Eye (tissue), 1 donor: ENCODE measurements around the gene PGK1.
"Not testable (repeated sequence)": the region's sequence is repeated elsewhere in the genome, so short reads cannot be mapped to it uniquely, and the experiment has no call there.

Experiments used
- DNase-seq: peaks from one replicate; pipeline ENCODE4 v3.0.0-alpha.2; 2015

The PGK1 gene

DNA sequence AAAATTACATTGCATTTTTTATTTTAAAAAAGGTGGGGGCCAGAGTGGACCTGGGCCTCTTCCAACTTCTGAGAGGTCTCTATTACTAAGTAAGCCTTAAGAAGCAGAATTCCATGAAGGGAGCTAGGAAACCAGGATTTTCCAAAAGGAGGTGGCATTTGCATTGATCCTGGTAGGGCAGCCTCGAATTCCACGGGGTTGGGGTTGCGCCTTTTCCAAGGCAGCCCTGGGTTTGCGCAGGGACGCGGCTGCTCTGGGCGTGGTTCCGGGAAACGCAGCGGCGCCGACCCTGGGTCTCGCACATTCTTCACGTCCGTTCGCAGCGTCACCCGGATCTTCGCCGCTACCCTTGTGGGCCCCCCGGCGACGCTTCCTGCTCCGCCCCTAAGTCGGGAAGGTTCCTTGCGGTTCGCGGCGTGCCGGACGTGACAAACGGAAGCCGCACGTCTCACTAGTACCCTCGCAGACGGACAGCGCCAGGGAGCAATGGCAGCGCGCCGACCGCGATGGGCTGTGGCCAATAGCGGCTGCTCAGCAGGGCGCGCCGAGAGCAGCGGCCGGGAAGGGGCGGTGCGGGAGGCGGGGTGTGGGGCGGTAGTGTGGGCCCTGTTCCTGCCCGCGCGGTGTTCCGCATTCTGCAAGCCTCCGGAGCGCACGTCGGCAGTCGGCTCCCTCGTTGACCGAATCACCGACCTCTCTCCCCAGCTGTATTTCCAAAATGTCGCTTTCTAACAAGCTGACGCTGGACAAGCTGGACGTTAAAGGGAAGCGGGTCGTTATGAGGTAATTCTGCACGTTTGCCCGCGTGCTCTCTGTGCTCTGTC, at the start of gene PGK1:
Gene PGK1 (plus strand): TSS at position 626 of the 824 bp plus-strand sequence. CDS start 93 bp downstream, at position 719.
- peak; percentile 96 for DNase-seq

DNA sequence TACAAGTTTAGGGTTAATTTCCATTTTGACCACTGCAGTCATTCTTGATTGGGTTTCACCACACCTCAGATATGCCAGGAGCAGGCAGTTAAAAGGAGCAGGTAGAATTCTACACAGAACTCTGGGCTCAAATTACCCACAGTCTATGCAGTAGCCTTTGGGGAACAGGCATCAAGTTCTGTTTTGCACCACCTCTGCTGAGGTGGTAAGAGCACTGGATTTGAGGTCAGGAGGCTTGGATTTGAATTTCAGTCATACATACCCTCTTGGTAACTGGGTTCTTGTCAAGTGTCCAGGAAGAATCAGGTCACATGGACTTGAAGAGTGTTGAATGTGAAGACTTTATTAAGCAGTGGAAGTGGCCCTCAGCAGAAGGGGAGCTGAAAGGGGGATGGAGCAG, 40.4 kb upstream of the PGK1 start:
- DNase-seq = no peak

GRCh38 chrX:78064152-78064551, 39.9 kb upstream of the PGK1 start:
- no peak for DNase-seq

DNA sequence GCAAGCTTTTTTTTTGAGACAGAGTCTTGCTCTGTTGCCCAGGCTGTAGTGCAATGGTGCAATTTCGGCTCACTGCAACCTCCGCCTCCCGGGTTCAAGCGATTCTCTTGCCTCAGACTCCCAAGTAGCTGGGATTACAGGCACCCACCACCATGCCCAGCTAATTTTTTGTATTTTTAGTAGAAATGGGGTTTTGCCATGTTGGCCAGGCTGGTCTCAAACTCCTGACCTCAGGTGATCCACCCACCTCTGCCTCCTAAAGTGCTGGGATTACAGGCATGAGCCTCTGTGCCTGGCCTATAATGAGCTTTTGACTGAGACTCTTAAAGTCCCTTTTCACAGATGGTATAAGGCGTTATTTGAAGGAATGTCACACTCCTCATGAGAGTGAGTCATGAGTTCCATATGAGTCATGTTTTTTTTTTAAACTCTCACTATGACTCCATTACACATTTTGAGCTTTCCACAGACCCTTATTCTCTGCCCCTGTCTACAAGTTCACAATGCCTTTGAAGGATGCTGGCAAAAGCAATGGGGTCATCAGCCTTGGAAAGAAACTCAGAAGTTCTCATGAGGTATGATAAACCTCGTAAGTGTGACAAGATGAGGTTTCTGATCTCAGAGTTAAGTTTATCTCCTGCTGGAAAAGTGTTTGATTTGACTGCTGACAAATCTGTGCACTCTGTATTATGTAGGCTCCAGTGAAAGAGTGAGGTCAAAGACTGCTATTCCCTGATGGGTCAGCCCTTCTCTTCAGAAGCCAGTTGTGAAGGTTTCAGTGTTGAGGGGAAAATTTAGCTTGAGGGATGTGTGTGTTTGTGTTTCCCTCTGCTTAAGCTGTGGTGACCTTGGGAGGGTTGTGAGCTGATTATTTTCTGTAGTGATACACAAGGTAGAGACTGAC, 39.1 kb upstream of the PGK1 start:
- DNase-seq = not testable (repeated sequence)

GRCh38 chrX:78066110-78066509, 37.9 kb upstream of the PGK1 start:
- DNase-seq = no peak

DNA sequence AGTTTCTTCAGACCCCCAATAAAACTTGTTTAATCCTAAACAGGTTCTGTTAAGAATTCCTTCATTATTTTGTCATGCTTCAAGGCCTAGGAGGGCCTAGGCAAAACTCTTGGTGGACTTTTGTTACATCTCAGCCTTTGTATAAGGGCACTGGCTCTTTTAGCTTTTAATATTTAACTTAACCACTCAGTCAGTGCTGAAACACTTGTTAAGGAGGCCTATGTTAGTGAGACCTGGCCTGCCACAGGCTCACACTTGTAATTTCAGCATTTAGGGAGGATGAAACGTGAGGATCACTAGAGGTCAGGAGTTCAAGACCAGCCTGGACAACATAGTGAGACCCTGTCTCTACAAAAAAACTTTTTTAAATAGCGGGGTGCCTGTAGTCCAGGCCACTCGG, 32.7 kb upstream of the PGK1 start:
- no peak for DNase-seq

- not testable (repeated sequence) for DNase-seq
Observed at GRCh38 chrX:78073147-78074077, 30.6 kb upstream of the PGK1 start.

GRCh38 chrX:78074088-78074487, 30.0 kb upstream of the PGK1 start:
- no peak for DNase-seq

GRCh38 chrX:78075787-78076389, 28.2 kb upstream of the PGK1 start:
- no peak for DNase-seq

DNA sequence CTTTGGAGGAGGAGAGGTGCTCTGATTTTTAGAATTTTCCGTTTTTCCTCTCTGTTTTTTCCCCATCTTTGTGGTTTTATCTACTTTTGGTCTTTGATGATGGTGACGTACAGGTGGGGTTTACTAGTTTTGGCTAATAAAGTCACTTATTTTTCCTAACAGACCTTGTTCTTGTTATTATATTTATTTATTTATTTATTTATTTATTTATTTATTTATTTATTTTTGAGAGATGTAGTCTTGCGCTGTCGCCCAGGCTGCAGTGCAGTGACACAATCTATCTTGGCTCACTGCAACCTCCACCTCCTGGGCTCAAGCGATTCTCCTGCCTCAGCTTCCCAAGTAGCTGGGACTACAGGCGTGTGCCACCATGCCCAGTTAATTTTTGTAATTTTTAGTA, 22.6 kb upstream of the PGK1 start:
- DNase-seq = not testable (repeated sequence)

DNA sequence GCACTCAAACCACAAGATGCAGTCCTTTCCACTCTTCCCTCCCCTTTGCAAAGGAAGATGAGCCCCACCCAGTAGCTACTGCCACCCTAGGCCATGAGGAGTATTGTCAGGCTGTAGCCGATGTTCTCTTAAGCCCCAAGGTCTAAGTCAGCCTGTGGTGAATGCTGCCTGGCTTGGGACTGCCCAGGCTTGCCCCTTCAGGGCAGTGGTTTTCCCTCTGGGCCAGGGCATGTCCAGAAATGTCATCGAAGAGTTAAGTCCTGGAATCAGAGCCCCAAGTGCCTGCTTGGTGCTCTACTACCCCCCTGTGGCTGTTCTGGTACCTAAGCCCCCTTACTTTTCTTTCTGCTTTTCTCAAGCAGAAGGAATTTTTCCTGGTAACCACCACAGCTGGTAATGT, 11.8 kb upstream of the PGK1 start:
- no peak for DNase-seq

- DNase-seq = no peak
Observed at GRCh38 chrX:78098108-78098507, 5.9 kb upstream of the PGK1 start.

DNA sequence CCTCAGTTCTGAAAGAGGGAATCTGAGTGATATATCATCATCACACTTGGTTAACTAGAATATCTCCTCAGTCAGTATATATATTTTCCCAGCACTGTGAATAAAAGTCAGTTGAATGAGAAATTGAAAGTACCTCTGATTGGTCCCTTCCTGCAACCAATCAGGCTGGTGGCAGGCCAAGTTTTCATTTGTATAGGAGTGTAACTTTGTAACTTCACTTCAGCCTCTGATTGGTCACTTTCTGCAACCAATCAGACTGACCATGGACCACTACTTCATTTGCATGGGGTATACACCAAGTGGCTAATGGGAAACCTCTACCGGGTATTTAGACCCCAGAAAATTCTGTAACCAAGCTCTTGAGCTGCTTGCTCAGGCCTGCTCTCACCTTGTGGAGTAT, 2.0 kb upstream of the PGK1 start:
- no peak for DNase-seq

DNA sequence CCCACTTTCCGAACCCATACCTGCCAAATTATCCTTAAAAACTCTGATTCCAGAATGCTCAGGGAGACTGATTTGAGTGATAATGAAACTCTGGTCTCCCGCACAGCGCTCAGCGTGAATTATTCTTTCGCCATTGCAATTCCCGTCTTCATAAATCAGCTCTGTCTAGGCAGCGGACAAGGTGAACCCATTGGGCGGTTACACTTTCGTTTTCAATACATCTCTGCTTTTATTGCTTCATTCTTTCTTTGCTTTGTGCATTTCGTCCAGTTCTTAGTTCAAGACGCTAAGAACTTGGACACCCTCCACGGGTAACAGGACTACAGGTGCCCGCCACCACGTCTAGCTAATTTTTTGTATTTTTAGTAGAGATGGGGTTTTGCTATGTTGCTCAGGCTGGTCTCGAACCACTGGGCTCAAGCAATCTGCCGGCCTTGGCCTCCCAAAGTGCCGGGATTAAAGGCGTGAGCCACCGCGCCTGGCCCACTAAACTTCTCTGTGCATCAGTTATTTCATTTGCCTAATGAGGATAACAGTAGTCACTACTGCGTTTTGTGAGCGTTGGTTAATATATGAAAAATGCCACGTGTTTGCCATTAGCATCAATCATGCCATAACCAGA, 936 bp upstream of the PGK1 start:
- no peak for DNase-seq

- peak; percentile 57 for DNase-seq
Observed at GRCh38 chrX:78104447-78105176, 564 bp downstream of the PGK1 start.

GRCh38 chrX:78105944-78106650, 2.0 kb downstream of the PGK1 start:
- DNase-seq = no peak

GRCh38 chrX:78106651-78106986, 2.6 kb downstream of the PGK1 start:
- DNase-seq = no peak

DNA sequence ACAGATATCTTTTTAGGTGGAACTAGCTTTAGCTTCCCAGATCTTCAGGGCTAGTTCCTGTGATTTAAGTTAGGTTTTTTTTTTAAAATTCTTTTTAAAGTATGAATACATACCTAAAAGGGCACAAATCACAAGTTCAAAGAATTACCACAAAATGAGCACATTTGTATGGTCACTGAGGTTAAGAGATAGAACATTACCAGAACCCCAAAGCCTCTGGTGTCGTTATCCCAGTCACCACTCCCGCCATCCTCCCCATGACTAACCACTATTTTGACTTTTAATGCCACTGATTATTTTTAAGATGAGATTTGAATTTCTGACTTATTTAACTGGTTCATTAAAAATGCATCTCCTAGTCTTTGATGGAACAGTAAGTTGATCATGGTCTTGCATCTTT, 5.4 kb downstream of the PGK1 start:
- DNase-seq = no peak

GRCh38 chrX:78111140-78111931, 7.3 kb downstream of the PGK1 start:
- DNase-seq = no peak

DNA sequence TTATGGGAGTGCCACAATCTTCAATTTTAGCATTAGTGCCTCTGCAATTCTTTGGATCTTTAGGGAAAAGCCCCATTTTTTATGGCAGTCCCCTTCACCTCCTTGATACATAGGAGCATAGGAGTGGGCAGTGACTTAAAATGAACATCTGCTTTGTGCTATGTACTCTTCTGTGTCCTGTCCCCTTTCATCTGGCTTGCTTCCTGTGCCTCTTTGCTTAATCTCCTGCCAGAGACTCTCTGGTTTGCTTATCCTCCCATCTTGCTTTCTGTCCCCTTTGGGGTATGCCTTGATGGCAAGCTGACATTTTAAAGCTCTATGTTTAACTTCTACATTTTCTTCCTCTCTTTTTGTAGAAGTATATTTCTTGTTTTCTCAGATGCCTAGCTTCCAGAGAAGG, 12.3 kb downstream of the PGK1 start:
- DNase-seq = no peak
